Measurements from ENCODE around the gene STOML1.
"Not testable (repeated sequence)": the region's sequence is repeated elsewhere in the genome, so short reads cannot be mapped to it uniquely, and the experiment has no call there.

STOML1 gene

GRCh38 chr15:73946046-73946721, 45.9 kb downstream of the STOML1 start:
- DNase-seq (ENCODE audit: low spot score): no peak

- DNase-seq (ENCODE audit: low spot score): no peak
Observed at GRCh38 chr15:73945130-73945508, 47.0 kb downstream of the STOML1 start.

DNA sequence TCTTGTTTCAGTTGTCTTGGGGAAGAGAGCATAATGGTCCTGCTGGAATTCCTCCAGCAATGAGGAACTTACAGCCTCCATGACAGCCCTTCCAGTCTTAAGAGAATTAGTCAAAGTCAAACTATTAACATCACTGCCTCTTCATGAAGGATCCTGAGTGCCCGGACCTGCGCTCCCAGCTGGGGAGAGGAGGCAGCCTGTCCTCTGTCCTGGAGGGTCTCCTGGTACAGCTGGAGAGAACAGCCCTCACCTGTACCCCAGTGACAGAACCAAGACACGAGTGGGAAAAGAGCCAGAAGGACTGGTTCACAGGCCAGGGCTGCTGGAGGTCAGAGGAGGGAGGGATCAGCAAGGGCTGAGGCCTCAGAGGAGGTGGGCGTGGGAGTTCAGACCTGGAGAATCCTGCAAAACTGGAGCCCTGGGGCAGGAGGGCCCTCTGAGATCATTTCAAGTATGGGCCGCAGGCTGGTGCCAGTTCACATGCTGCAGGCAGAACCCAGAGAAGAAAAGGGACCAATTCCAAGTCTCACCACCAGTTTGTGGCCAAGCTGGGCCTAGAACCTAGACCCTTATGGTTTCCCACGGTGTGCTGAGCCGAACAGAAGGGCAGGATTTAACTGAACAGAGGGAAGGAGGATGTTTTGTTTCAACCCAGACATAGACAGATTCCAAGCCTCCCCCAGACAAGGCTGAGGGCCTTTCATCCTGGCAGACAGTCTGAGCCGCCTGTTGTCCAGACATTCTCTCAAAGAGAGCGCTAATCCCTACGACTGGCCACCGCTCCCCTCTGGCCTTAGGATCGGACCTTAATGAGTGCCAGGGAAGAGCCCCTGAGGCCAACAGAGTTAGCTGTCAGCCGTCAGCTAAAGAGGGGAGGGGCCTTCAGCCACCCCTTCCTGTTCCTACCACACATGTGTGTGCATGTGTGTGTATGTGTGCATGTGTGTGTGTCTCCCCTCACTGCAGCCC, 47.6 kb downstream of the STOML1 start:
- DNase-seq (ENCODE audit: low spot score): no peak

DNA sequence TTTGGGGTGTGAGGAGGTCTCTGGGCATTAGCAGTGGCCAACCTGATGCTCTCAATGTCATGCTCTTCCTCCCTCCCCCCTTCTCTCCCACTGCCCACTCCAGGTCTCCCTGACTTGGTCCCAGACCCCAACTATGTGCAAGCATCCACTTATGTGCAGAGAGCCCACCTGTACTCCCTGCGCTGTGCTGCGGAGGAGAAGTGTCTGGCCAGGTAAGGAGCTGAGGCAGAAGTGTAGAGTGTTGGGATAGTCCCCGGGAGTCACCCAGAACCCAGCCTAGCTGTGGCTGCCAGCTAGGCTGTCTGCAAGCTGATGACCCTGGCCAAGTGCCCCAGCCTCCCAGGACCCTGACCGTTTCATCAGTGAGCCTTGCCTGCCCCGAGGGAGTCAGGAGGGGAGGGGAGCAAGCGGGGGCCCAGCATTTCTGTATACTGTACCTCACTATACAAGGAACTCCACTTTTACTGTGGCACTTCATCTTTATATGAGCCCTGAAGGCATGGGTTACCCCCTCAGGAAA, 49.3 kb downstream of the STOML1 start:
- DNase-seq (ENCODE audit: low spot score): no peak

DNA sequence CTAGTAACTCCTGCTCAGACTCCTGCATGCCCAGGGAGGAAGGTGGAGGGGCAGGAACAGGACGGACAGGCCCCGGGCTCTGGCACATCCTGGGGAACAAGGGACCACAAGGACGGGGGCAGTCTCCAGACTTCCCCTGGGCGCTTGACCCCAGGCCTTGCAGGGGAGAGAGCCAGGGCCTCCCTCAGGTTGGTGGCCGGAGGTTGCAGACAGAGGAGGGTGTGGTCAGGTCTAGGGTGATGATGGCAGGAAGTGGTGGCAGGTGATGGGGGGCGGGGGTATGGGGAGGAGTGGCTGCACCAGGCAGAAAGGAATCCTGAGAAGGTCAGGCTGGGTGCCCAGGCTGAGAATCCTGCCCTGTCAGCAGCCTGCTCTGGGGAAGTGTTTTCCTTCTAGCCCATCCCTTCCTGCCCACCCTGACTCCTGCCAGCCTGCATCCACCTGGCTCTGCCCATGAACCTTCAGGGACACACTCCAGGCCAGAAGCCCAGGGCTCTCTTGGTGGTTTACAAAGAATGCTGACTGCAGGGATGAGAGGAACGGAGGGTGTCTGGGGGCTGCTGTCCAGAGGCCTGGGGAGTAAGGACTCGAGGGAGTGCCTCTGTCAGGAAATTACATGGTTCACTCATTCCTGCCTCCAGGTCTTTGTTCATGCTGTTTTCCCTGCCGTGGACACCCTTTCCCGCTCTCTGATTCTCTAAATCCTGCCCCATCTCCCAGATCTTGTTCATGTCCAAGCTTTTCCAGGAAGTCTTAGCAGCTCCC, 50.0 kb downstream of the STOML1 start:
- no peak for DNase-seq (ENCODE audit: low spot score)

- DNase-seq (ENCODE audit: low spot score): no peak
Observed at GRCh38 chr15:73941449-73941848, 50.6 kb downstream of the STOML1 start.

DNA sequence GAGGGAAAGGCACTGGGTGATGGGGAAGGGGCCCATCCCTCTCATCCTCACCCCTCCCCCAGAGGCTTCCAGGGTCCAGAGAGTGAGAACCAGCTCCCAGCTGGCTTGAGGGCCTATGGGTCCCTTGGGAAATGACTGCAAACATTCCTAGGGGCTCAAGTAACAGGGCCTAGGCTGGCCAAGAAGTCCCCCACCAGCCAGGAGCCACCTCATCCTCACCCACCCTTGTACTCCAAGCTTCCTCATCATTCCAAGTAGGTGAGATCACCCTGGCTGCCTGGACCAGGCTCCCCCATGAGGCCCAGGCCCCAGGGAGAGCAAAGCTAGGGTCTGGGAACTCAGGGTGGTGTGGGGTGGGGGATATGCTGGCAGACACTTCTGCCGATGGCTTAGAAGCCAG, 51.1 kb downstream of the STOML1 start:
- no peak for DNase-seq (ENCODE audit: low spot score)

- no peak for DNase-seq (ENCODE audit: low spot score)
Observed at GRCh38 chr15:73940061-73940981, 51.8 kb downstream of the STOML1 start.

DNA sequence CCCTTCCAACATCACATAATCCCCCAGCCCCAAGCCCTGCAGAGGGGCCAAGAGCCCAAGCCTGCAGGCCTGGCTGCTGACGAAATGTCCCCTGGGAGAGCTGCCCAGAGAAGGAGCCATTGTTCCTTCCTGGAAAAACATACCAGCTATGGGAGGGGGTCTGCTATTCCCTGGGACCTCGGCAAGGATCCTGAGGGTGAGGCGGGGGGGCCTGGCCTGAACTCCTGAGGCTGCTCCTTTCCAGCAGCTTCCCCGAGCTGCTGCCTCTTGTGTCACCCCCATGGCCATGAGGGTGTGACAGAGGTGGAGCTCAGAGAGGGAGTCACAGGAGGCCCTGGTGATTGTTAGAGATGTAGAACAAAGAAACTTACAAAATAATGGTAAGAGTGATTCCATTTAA, 53.0 kb downstream of the STOML1 start:
- no peak for DNase-seq (ENCODE audit: low spot score)

GRCh38 chr15:73938516-73938915, 53.6 kb downstream of the STOML1 start:
- DNase-seq (ENCODE audit: low spot score): not testable (repeated sequence)

- no peak for DNase-seq (ENCODE audit: low spot score)
Observed at GRCh38 chr15:73937726-73938125, 54.4 kb downstream of the STOML1 start.

DNA sequence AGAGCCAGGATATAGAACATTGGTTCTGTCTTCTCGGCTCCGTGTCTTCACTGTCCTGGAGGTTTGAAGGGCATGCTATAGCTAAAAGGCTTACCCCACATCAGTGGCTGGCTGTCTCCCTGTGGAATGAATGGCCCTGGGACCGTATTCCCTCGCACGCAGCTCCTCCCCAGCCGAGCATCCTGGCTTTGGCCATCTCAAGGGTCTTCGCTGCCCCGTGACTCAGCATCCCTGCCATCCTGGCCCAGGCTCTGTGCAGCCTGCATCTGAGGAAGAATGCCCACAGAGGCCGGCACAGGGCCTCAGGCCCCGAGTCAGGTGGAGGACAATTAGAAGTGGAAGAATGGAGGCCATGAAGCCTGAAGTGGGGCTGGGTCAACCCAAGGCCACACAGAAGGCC, 54.8 kb downstream of the STOML1 start:
- no peak for DNase-seq (ENCODE audit: low spot score)

- DNase-seq (ENCODE audit: low spot score): no peak
Observed at GRCh38 chr15:73936588-73937290, 55.4 kb downstream of the STOML1 start.

DNA sequence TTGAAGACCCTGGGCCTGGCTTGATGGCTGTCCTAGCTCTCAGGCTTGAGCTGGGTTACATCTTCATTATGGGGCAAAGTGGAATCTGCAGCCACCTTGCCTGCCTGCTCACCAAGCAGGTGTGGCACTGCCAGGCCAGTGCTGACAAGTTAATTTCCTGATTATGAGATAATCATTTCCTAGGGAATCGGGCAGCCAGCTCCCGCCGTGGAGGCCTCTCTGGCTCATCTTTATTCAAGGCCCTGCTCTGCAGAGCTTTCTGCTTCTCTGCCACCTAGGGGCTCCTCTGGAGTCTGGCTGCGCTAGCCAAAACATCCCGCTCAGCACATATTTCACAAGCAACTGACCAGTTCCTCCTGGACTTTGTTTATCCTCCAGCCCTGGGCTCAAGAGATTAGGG, 55.9 kb downstream of the STOML1 start:
- DNase-seq (ENCODE audit: low spot score): no peak

DNA sequence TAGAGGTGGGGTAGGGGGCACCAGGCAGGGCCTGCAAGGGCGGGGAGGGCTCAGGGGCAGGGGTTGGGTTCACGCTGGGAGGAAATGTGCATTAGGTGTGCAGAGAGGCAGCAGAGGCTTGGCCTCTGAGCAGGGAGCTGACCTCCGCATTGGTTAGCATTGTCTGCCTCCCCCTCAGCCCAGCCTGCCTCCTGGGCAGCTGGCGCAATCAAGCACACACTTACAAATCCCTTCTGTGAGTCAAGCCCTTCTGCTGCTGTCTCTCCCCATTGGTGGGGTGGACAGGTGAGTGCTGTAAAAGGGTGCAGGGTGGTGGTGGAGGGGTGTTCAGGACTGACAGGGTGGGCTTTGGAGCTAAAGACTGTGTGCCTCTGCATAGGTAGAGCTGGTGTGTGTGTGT, 56.5 kb downstream of the STOML1 start:
- no peak for DNase-seq (ENCODE audit: low spot score)

DNA sequence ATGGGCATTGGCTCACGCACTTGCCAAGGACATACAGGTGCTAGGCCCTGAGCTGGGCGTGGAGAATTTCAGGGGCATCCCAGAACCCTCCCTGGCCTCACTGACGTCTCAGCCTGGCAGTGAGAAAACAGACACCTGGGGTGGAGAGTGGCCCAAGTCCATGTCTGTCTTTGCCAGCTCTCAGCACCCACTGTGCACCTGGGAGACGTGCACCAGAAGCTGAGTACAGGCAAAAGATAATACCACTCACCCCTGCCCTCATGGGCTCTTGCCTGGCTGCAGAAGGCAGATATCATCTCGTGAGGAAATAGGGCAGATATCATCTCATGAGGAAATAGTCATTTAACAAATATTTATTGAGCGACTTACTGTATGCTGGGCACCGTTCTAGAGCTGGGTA, 57.8 kb downstream of the STOML1 start:
- no peak for DNase-seq (ENCODE audit: low spot score)

- no peak for DNase-seq (ENCODE audit: low spot score)
Observed at GRCh38 chr15:73932381-73933191, 59.5 kb downstream of the STOML1 start.

DNA sequence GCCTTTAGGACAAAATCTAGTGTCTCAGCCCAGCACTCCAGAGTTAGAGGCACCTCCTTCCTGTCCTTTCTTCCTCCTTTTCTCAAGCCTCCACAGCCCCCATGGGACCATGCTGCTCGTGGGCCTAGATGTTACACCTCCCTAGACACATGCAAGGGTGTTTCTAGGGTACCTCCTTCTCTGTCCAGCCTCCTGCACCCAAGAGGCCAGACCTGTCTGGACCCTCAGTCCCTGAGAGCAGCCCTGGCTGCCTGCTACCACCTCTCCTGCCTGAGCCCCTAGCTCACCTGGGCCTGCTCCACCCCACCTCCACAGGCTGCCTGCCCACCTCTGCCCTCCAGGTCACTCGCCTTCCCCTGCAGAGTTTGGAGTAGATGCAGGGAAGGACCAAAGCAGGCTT, 60.7 kb downstream of the STOML1 start:
- no peak for DNase-seq (ENCODE audit: low spot score)

DNA sequence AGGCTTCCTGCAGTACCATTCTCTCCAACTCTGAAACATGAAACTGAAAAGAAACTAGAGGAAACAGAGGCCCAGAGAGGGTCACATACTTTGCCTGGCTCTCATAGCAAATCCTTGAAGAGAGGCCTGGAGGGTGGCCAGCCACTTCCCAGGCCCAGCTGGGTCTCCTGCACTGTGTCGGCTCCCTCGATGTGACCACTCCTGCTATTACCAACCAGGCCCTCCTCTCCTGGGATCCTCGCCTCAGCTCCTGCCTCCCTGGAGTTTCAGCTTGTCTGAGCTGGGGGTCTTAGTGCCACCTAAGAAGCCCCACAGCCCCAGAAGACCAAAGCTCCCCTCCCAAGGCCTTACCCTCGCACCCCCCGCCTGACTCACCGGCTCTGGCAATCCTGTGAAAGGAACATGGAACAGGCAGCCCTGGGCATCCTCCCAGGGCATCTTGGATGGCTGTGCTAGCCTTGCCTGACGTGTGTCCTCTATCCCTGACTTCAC, 61.3 kb downstream of the STOML1 start:
- DNase-seq (ENCODE audit: low spot score): no peak

DNA sequence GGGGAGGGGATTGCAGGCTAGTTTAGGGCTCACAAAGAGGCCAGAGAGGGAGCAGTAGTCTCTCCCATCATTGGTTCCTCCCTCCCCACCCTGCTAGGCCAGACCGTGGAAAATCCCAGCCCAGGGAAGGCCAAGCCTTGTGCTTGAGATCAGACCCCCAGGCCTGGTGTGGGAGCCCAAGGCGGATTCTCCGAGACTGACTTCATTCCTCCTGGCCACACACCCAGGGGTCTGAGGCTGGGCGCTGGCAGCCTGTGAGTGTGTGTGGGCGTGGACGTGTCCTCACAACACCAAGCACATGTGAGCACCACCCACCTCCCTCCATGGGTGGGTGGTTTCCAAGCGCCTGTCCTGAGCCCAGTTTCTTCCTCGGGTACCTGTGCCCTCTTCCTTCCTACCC, 61.7 kb downstream of the STOML1 start:
- no peak for DNase-seq (ENCODE audit: low spot score)

Data from activated CD4-positive, alpha-beta T cell treated with anti-CD3 and anti-CD28 coated beads, Interleukin-2, Interleukin-4, amounts not matched to agents 100 ng/mL and 50 ng/mL, durations not matched to agents 16 hours and 8 hours (primary cell).